ENCODE data around the gene PCDHA1. TPM values are rescaled to one million over a fixed set of nuclear protein-coding genes. Genes with fewer than 3 reads are reported as not detected.

PCDHA1 gene
- total RNA-seq, 2 experiments from 2014 or later, result not detected

DNA sequence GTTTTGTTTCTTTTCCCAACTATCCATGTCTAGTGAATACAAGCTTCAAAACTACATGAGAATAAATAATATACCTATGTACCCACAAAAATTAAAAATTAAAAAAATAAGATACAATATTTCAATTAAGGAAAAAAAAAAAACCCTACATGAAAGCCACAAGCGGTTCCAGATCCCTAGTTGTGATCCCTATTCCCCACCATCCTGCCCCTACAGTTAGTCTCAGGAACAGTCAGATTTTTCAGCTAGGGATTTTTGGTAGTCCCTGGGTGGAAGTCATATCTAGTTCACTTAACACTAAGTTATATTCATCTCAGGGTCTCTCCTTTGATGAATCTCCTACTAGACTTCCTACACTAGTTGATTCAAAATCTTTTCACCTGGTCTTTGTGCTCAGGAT, 246.7 kb downstream of the PCDHA1 start:
- DNase-seq (ENCODE audit: low spot score), result no peak
- TF ChIP-seq CTCF (conservative IDR thresholded peaks at IDR 0.05; ENCODE audit: low read length), result no peak
- no peak for TF ChIP-seq EZH2phosphoT487 (IDR thresholded peaks at IDR 0.05; ENCODE audit: borderline replicate concordance, low read depth, low read length)
- H2AFZ ChIP-seq (ENCODE audit: low read length), result no peak overlapping the region
- CTCF ChIA-PET (ENCODE audit: unreplicated experiment), result no interaction called here
- POLR2A ChIA-PET, result interaction anchor here (1.6 kb wide), 1 partner anchor 15 kb away, joined by 3 read pairs; no protein-coding TSS in a partner anchor
- BruUV-seq (replicated peaks), result no TSS peak
- intact Hi-C loops (cut with micrococcal nuclease; ENCODE audit: unreplicated experiment), result no loop called here
- no peaks in the 10 kb centered on the region for H3K79me2 ChIP-seq (ENCODE audit: insufficient read depth, low read depth, low read length)
- H3K4me3 ChIP-seq (ENCODE audit: low read depth, low read length, poor library complexity, severe bottlenecking), result no peak overlapping the region
- H3K36me3 ChIP-seq (ENCODE audit: insufficient read depth, low read length), result no peaks in the 10 kb centered on the region
- no peak overlapping the region for H3K4me2 ChIP-seq (ENCODE audit: low read length)
- no peak overlapping the region for H3K27ac ChIP-seq (ENCODE audit: low read depth, low read length, poor library complexity, severe bottlenecking)
- no peaks in the 10 kb centered on the region for H3K9me3 ChIP-seq (ENCODE audit: low read length)
- H4K20me1 ChIP-seq (ENCODE audit: insufficient read depth, low read length), result no peaks in the 10 kb centered on the region
- no peaks in the 10 kb centered on the region for H3K9me2 ChIP-seq (ENCODE audit: insufficient read depth, low read length)
- no peaks in the 10 kb centered on the region for H3K4me1 ChIP-seq (ENCODE audit: insufficient read depth, low read length, poor library complexity, severe bottlenecking)

GRCh38 chr5:141039061-141039460, 253.1 kb downstream of the PCDHA1 start:
- no peaks in the 10 kb centered on the region for H4K20me1 ChIP-seq (ENCODE audit: insufficient read depth, low read length)
- H3K9me3 ChIP-seq (ENCODE audit: low read length), result no peaks in the 10 kb centered on the region
- no peaks in the 10 kb centered on the region for H3K79me2 ChIP-seq (ENCODE audit: insufficient read depth, low read depth, low read length)
- ChIA-PET POLR2A (no interaction called here), CTCF (ENCODE audit: unreplicated experiment) (no interaction called here)
- no peak overlapping the region for H3K4me3 ChIP-seq (ENCODE audit: low read depth, low read length, poor library complexity, severe bottlenecking)
- H3K9me2 ChIP-seq (ENCODE audit: insufficient read depth, low read length), result no peaks in the 10 kb centered on the region
- no peaks in the 10 kb centered on the region for H3K4me1 ChIP-seq (ENCODE audit: insufficient read depth, low read length, poor library complexity, severe bottlenecking)
- TF ChIP-seq EZH2phosphoT487 (IDR thresholded peaks at IDR 0.05; ENCODE audit: borderline replicate concordance, low read depth, low read length), result no peak
- no peak for TF ChIP-seq CTCF (conservative IDR thresholded peaks at IDR 0.05; ENCODE audit: low read length)
- intact Hi-C loops (cut with micrococcal nuclease; ENCODE audit: unreplicated experiment), result no loop called here
- no peak overlapping the region for H3K4me2 ChIP-seq (ENCODE audit: low read length)
- no peak for DNase-seq (ENCODE audit: low spot score)
- H3K36me3 ChIP-seq (ENCODE audit: insufficient read depth, low read length), result no peaks in the 10 kb centered on the region
- BruUV-seq (replicated peaks), result no TSS peak
- H3K27ac ChIP-seq (ENCODE audit: low read depth, low read length, poor library complexity, severe bottlenecking), result no peak overlapping the region
- no peak overlapping the region for H2AFZ ChIP-seq (ENCODE audit: low read length)

DNA sequence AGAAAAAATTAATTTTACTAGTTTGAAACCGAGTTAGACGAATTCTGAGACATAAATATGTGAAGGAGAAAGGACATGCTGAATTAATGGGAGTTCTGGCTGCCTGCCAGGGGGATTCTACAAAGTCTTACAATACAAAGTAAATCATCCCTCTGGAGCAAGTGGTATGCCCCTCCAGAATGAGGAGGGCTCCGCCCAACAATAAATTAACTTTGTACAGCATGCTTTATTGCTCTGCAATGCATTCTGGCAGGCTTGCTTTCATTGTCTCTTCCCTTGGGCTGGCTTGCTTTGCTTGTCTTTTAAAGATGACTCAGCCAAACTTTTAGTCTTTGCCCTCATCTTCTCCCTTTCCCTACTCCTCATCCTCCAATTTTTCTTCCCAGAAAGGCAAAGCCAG, 253.6 kb downstream of the PCDHA1 start:
- Histone ChIP-seq H3K4me1 (ENCODE audit: insufficient read depth, low read length, poor library complexity, severe bottlenecking) (no peaks in the 10 kb centered on the region), H4K20me1 (ENCODE audit: insufficient read depth, low read length) (no peaks in the 10 kb centered on the region), H2AFZ (ENCODE audit: low read length) (no peak overlapping the region), H3K79me2 (ENCODE audit: insufficient read depth, low read depth, low read length) (no peaks in the 10 kb centered on the region), H3K9me2 (ENCODE audit: insufficient read depth, low read length) (no peaks in the 10 kb centered on the region), H3K4me3 (ENCODE audit: low read depth, low read length, poor library complexity, severe bottlenecking) (no peak overlapping the region), H3K27ac (ENCODE audit: low read depth, low read length, poor library complexity, severe bottlenecking) (no peak overlapping the region), H3K4me2 (ENCODE audit: low read length) (no peak overlapping the region), H3K9me3 (ENCODE audit: low read length) (no peaks in the 10 kb centered on the region), H3K36me3 (ENCODE audit: insufficient read depth, low read length) (no peaks in the 10 kb centered on the region)
- DNase-seq (ENCODE audit: low spot score), result no peak
- intact Hi-C loops (cut with micrococcal nuclease; ENCODE audit: unreplicated experiment), result no loop called here
- POLR2A ChIA-PET, result no interaction called here
- CTCF ChIA-PET (ENCODE audit: unreplicated experiment), result no interaction called here
- TF ChIP-seq CTCF (conservative IDR thresholded peaks at IDR 0.05; ENCODE audit: low read length) (no peak), EZH2phosphoT487 (IDR thresholded peaks at IDR 0.05; ENCODE audit: borderline replicate concordance, low read depth, low read length) (no peak)
- no TSS peak for BruUV-seq (replicated peaks)
